Endothelial cell of umbilical vein (primary cell): ENCODE data around the gene LIMK2. TPM values are rescaled to one million over a fixed set of nuclear protein-coding genes. Genes with fewer than 3 reads are reported as not detected.

Experiments
- BruUV-seq: library from RNA; stranded (reverse); fragments of 400-500 nt; replicated peaks from 2 replicates; lab custom pipeline; 2021; lab: Mats Ljungman, UMichigan
- CTCF ChIA-PET: fragments of 300-600, 350-600 bp; sonication (Branson Sonifier 250); formaldehyde crosslinking; loops from one replicate; lab custom pipeline; 2021; ENCODE audit warnings: antibody characterized with exemption, inconsistent platforms; lab: Charles Lee
- POLR2A ChIA-PET: fragments of 300-600, 350-600 bp; sonication (Branson Sonifier 250); formaldehyde crosslinking; loops from one replicate; lab custom pipeline; 2021; ENCODE audit warnings: antibody characterized with exemption, inconsistent platforms; lab: Charles Lee
- DNase-seq: peaks from one replicate; pipeline ENCODE4 v3.0.0-alpha.2; 2011; ENCODE audit warnings: low read depth, low spot score
- FAIRE-seq: peaks from 2 replicates; lab custom pipeline; 2011; peaks lifted over from hg19 to GRCh38; lab: Jason Lieb, UNC
- H2AFZ ChIP-seq: 2 replicates; pipeline ENCODE4 v1.6.0; 2012; ENCODE audit warnings: low read depth, low read length, control low read depth, inconsistent platforms
- H3K27ac ChIP-seq: 2 replicates; pipeline ENCODE4 v1.5.1; 2011; ENCODE audit warnings: low read depth, mild to moderate bottlenecking, control low read depth, low read length, moderate library complexity; ENCODE audit not compliant: insufficient read depth
- H3K27me3 ChIP-seq, 2 experiments: 2 replicates each; pipeline versions ENCODE4 v1.6.0 to v1.6.1; 2011; ENCODE audit warnings: low read length in 2 of 2, mixed read lengths in 1 of 2; ENCODE audit not compliant: control insufficient read depth in 2 of 2, insufficient read depth in 2 of 2
- H3K36me3 ChIP-seq, 2 experiments: 2 replicates in 1 of 2; 3 replicates in 1 of 2; pipeline ENCODE4 v1.5.1; 2011; ENCODE audit warnings: low read length in 2 of 2, mild to moderate bottlenecking in 1 of 2, moderate library complexity in 1 of 2; ENCODE audit not compliant: control insufficient read depth in 2 of 2, insufficient read depth in 2 of 2; ENCODE audit errors: extremely low read depth in 1 of 2
- H3K4me1 ChIP-seq: 3 replicates; pipeline ENCODE4 v1.5.1; 2011; ENCODE audit warnings: mild to moderate bottlenecking, low read length; ENCODE audit not compliant: control insufficient read depth, insufficient read depth; ENCODE audit errors: extremely low read depth
- H3K4me2 ChIP-seq: 2 replicates; pipeline ENCODE4 v1.6.1; 2011; ENCODE audit warnings: low read length, control low read depth, mixed read lengths; ENCODE audit not compliant: insufficient read depth
- H3K4me3 ChIP-seq, 3 experiments: fragments of 200-600 bp in 1 of 3; sonication (generic), shearing (Covaris generic) in 1 of 3; replicated peaks in 1 of 3; 2 replicates each; pipeline ENCODE4 v1.5.1; 2011 to 2016; ENCODE audit warnings: control low read depth in 3 of 3, low read length in 3 of 3, mild to moderate bottlenecking in 2 of 3, inconsistent platforms in 1 of 3, low read depth in 1 of 3, moderate library complexity in 1 of 3; ENCODE audit not compliant: insufficient read depth in 1 of 3
- H3K79me2 ChIP-seq: 2 replicates; pipeline ENCODE4 v1.6.0; 2012; ENCODE audit warnings: low read length, inconsistent platforms; ENCODE audit not compliant: control insufficient read depth, insufficient read depth
- H3K9ac ChIP-seq: replicated peaks from 2 replicates; pipeline ENCODE3; 2011; ENCODE audit warnings: low read length, control low read depth; ENCODE audit not compliant: insufficient read depth; ENCODE audit errors: extremely low read depth
- H3K9me1 ChIP-seq: replicated peaks from 3 replicates; pipeline ENCODE4 v1.6.0; 2011; ENCODE audit warnings: mild to moderate bottlenecking, low read length; ENCODE audit not compliant: control insufficient read depth, insufficient read depth; ENCODE audit errors: extremely low read depth
- H3K9me3 ChIP-seq: replicated peaks from 2 replicates; pipeline ENCODE4 v1.5.1; 2012; ENCODE audit warnings: low read length, inconsistent platforms; ENCODE audit not compliant: control insufficient read depth, insufficient read depth
- H4K20me1 ChIP-seq: replicated peaks from 2 replicates; pipeline ENCODE3; 2011; ENCODE audit warnings: mild to moderate bottlenecking, low read length; ENCODE audit not compliant: control insufficient read depth, insufficient read depth; ENCODE audit errors: extremely low read depth
- EZH2 ChIP-seq: IDR thresholded peaks from 2 replicates; pipeline ENCODE4 v1.6.1; 2012; ENCODE audit warnings: borderline replicate concordance, low read depth, mild to moderate bottlenecking, moderate library complexity, low read length, inconsistent platforms; ENCODE audit not compliant: severe bottlenecking
- FOS ChIP-seq: IDR thresholded peaks from 2 replicates; pipeline ENCODE4 v1.6.1; 2011; ENCODE audit warnings: mild to moderate bottlenecking, low read length, moderate library complexity, borderline replicate concordance; ENCODE audit not compliant: insufficient read depth
- GATA2 ChIP-seq: IDR thresholded peaks from 2 replicates; pipeline ENCODE4 v1.7.0; 2011; ENCODE audit warnings: low read depth, mild to moderate bottlenecking, moderate library complexity, mixed read lengths, low read length; ENCODE audit not compliant: insufficient read length, insufficient read depth
- JUN ChIP-seq: IDR thresholded peaks from 2 replicates; pipeline ENCODE4 v1.6.1; 2011; ENCODE audit warnings: borderline replicate concordance, low read depth; ENCODE audit not compliant: insufficient read length, insufficient read depth
- MYC ChIP-seq: IDR thresholded peaks from one replicate; pipeline ENCODE4 v1.6.1; 2011; ENCODE audit warnings: mild to moderate bottlenecking, low read depth, low read length
- POLR2A ChIP-seq: IDR thresholded peaks from 2 replicates; pipeline ENCODE4 v1.6.1; 2012; ENCODE audit warnings: low read depth, mild to moderate bottlenecking, control low read depth, low read length
- POLR2AphosphoS5 ChIP-seq: IDR thresholded peaks from 2 replicates; pipeline ENCODE4 v1.6.1; 2012; ENCODE audit warnings: low read depth, mild to moderate bottlenecking, control low read depth, low read length, moderate library complexity; ENCODE audit not compliant: insufficient read depth
- dilution Hi-C: fragments of 300-500 bp; cut with MboI; formaldehyde crosslinking; loops from one replicate; pipeline ENCODE4 v1.15.0; 2019; ENCODE audit warnings: low sequenced_read_pairs; ENCODE audit not compliant: extremely low pct_ligation_motif_present
- intact Hi-C: fragments of 100-400 bp; cut with micrococcal nuclease; formaldehyde crosslinking; loops from one replicate; pipeline ENCODE4 v1.10.0; 2022
- polyA plus RNA-seq, 4 experiments: library from polyadenylated mRNA; depleted of rRNA in 3 of 4; stranded (reverse) in 3 of 4; unstranded in 1 of 4; fragments of >200 nt; gene quantifications; 2 replicates each; pipeline versions ENCODE4 v1.2.1 to v1.2.3, GENCODE V29; 2011 to 2012; ENCODE audit warnings: missing spikeins in 1 of 4
- total RNA-seq: library from RNA; stranded (reverse); gene quantifications from 2 replicates; pipeline ENCODE4 v1.2.3, GENCODE V29; 2021
- TF ChIP-seq, protein P1 (sequence below): IDR thresholded peaks from 2 replicates; pipeline ENCODE4 v1.6.1; 2011; ENCODE audit not compliant: insufficient read depth, insufficient read length
- TF ChIP-seq, protein P2 (sequence below), 2 donors: IDR thresholded peaks; 1 replicate in 1 of 2; 2 replicates in 1 of 2; pipeline ENCODE4 v1.5.1; 2011; ENCODE audit warnings: low read length in 2 of 2, mild to moderate bottlenecking in 2 of 2, moderate library complexity in 2 of 2, control low read depth in 1 of 2, inconsistent platforms in 1 of 2, low read depth in 1 of 2; ENCODE audit not compliant: insufficient read depth in 1 of 2; ENCODE audit errors: extremely low read depth in 1 of 2

The LIMK2 gene
- total and polyA plus RNA-seq, 2 donors (not counting 3 experiments of a cell fraction or from before 2014, with no cell fraction given), result 23.2 to 76.7 TPM

DNA sequence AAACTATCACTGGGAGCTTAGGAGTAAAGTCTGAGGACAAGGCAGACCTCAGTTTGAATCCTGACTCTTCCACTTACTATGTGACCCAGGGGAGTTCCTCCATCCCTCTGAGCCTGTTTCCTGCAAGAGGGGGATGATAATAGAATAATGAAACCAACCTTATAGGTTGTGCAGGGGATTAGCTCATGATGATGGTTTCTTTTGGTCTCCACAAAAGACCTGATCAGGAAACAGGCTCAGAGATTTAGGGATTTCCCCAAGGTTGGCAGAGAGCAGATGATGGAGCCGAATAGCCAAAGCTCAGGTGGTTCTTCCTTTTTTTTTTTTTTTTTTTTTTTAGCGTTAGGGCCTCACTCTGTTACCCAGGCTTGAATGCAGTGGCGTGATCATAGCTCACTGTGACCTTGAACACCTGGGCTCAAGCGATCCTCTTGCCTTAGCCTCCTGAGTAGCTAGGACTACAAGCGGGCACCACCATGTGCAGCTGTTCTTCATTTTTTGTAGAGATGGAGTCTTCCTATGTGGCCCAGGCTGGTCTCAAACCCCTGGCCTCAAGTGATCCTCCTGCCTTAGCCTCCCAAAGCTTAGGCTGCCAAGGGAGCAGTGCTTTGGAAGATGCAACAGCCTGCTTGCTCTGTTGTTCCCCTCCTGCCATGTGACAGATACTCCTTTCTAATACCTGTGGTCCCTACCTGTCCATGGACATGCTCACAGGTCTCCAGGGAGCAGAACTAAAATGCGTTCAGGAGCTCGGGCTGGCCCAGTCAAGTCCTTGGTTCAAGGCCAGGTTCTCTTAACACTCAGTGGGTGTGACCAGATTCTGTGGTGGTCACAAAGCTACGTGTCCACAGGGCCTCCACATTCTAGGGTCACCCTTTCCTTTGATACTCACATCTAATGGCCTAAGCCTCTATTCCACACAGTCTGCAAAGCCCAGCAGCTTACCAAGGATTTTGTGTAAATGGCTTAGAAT is 111.8 kb downstream of the LIMK2 start:
- no peak for FAIRE-seq
- ChIA-PET CTCF (interaction anchor here (0.6 to 2.0 kb wide), 4 partner anchors 10 to 122 kb away, joined by 3 to 20 read pairs (median 4); no protein-coding TSS in a partner anchor), POLR2A (no interaction called here)
- no peak for DNase-seq
- no peak overlapping the region for H2AFZ ChIP-seq
- BruUV-seq, result no TSS peak
- H4K20me1 ChIP-seq, result no peaks in the 10 kb centered on the region
- H3K4me2 ChIP-seq, result no peak overlapping the region
- H3K79me2 ChIP-seq, result no peaks in the 10 kb centered on the region
- TF ChIP-seq EZH2 (no peak), POLR2AphosphoS5 (no peak), POLR2A (no peak), JUN (no peak), FOS (no peak), GATA2 (no peak), MYC (no peak)
- TF ChIP-seq, protein P1, sequence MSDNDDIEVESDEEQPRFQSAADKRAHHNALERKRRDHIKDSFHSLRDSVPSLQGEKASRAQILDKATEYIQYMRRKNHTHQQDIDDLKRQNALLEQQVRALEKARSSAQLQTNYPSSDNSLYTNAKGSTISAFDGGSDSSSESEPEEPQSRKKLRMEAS, result no peak
- TF ChIP-seq, protein P2, sequence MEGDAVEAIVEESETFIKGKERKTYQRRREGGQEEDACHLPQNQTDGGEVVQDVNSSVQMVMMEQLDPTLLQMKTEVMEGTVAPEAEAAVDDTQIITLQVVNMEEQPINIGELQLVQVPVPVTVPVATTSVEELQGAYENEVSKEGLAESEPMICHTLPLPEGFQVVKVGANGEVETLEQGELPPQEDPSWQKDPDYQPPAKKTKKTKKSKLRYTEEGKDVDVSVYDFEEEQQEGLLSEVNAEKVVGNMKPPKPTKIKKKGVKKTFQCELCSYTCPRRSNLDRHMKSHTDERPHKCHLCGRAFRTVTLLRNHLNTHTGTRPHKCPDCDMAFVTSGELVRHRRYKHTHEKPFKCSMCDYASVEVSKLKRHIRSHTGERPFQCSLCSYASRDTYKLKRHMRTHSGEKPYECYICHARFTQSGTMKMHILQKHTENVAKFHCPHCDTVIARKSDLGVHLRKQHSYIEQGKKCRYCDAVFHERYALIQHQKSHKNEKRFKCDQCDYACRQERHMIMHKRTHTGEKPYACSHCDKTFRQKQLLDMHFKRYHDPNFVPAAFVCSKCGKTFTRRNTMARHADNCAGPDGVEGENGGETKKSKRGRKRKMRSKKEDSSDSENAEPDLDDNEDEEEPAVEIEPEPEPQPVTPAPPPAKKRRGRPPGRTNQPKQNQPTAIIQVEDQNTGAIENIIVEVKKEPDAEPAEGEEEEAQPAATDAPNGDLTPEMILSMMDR (IDR thresholded peaks at IDR 0.05; ENCODE audit: extremely low read depth in 1 of 2, insufficient read depth in 1 of 2, low read depth in 1 of 2, low read length in 2 of 2), result no peak
- H3K4me3 ChIP-seq, result no peak overlapping the region
- no peaks in the 10 kb centered on the region for H3K27me3 ChIP-seq
- H3K9me3 ChIP-seq, result no peaks in the 10 kb centered on the region
- dilution Hi-C loops (no loop called here), intact Hi-C loops (no loop called here)
- peaks cover 10 to 27% of the 10 kb centered on the region in 2 experiments for H3K36me3 ChIP-seq
- H3K27ac ChIP-seq, result no peak overlapping the region
- H3K9ac ChIP-seq, result no peak overlapping the region
- H3K9me1 ChIP-seq, result no peaks in the 10 kb centered on the region
- H3K4me1 ChIP-seq, result no peaks in the 10 kb centered on the region
